ENCODE measurements around the gene KLKB1. TPM values are rescaled to one million over a fixed set of nuclear protein-coding genes. Genes with fewer than 3 reads are reported as not detected.

The KLKB1 gene
- total RNA-seq, 1 experiment from 2014 or later = 0.10 TPM

- Histone ChIP-seq H3K4me2 (ENCODE audit: low read length) (no peak overlapping the region), H3K79me2 (ENCODE audit: insufficient read depth, low read length) (no peaks in the 10 kb centered on the region), H4K20me1 (ENCODE audit: insufficient read depth) (no peaks in the 10 kb centered on the region), H3K4me1 (ENCODE audit: control insufficient read depth in 1 of 2, insufficient read depth in 2 of 2, low read length in 2 of 2) (peaks cover 0 to 17% of the 10 kb centered on the region in 2 experiments; a peak in 2 of 4 replicates), H3K4me3 (replicated peaks in 1 of 2; ENCODE audit: low read depth in 1 of 2, low read length in 2 of 2) (no peak overlapping the region), H2AFZ (ENCODE audit: low read depth, low read length, poor library complexity, severe bottlenecking) (no peak overlapping the region), H3K9ac (ENCODE audit: low read length) (no peak overlapping the region), H3K27me3 (ENCODE audit: insufficient read depth, low read length) (no peaks in the 10 kb centered on the region), H3K9me2 (ENCODE audit: insufficient read depth) (no peaks in the 10 kb centered on the region), H3K27ac (ENCODE audit: low read depth, low read length) (no peak overlapping the region), H3K36me3 (ENCODE audit: control insufficient read depth in 1 of 2, insufficient read depth in 2 of 2, low read length in 2 of 2) (no peaks in the 10 kb centered on the region), H3K9me3 (ENCODE audit: control insufficient read depth in 1 of 2, insufficient read depth in 1 of 2, low read depth in 1 of 2, low read length in 2 of 2) (no peaks in the 10 kb centered on the region)
- TF ChIP-seq TCF7L2 (IDR thresholded peaks at IDR 0.05; ENCODE audit: borderline replicate concordance, extremely low read depth, insufficient read depth, insufficient read length) (no peak), SIN3A (IDR thresholded peaks at IDR 0.05; ENCODE audit: low read depth) (no peak), EZH2phosphoT487 (IDR thresholded peaks at IDR 0.05; ENCODE audit: borderline replicate concordance) (no peak), REST (IDR thresholded peaks at IDR 0.05; ENCODE audit: low read depth) (no peak), YY1 (IDR thresholded peaks at IDR 0.05; ENCODE audit: extremely low read depth, insufficient replicate concordance, low read depth, low read length) (no peak), CBX3 (IDR thresholded peaks at IDR 0.05; ENCODE audit: low read depth) (no peak), CTCF (IDR thresholded peaks at IDR 0.05 in 2 of 3, conservative IDR thresholded peaks at IDR 0.05 in 1 of 3; ENCODE audit: borderline replicate concordance in 1 of 3, insufficient read depth in 1 of 3, low read depth in 2 of 3, low read length in 2 of 3) (no peak)
- no TSS peak for BruUV-seq (replicated peaks)
- intact Hi-C loops (cut with micrococcal nuclease) = loop anchor here (2.0 kb wide), 1 partner anchor 132 kb away; the partner anchor contains the start of gene TLR3
- ATAC-seq (no peak), DNase-seq (ENCODE audit: low read depth, low spot score) (no peak)
- RAD21 ChIA-PET (ENCODE audit: low non-redundant PET in 1 of 2, low total read pairs in 2 of 2, uncharacterized antibody in 2 of 2, unreplicated experiment in 2 of 2) = no interaction called here
- POLR2A ChIA-PET = no interaction called here
- CTCF ChIA-PET = no interaction called here
Observed at GRCh38 chr4:186200516-186200915, 26.8 kb upstream of the KLKB1 start.

All from HCT116 (cell line).